Epithelial cell of proximal tubule (primary cell): ENCODE results near the gene CFAP43. TPM values are rescaled to one million over a fixed set of nuclear protein-coding genes. Genes with fewer than 3 reads are reported as not detected.
A peak's percentile ranks its signal among the peaks of the same experiment; 100 is the strongest.

ENCODE experiments used
- DNase-seq: peaks from one replicate; pipeline ENCODE4 v3.0.0-alpha.2; 2011; ENCODE audit warnings: low read depth
- H3K4me3 ChIP-seq: 2 replicates; pipeline ENCODE4 v1.5.1; 2011; ENCODE audit warnings: low read depth, mild to moderate bottlenecking, low read length
- CTCF ChIP-seq: conservative IDR thresholded peaks from 2 replicates; pipeline ENCODE4 v1.5.1; 2012; ENCODE audit warnings: low read depth, mild to moderate bottlenecking, low read length
- total RNA-seq: library from RNA; depleted of rRNA; stranded (reverse); fragments of >200 nt; gene quantifications from 2 replicates; pipeline ENCODE4 v1.2.3, GENCODE V29; 2015

Gene CFAP43
- total RNA-seq, 1 donor from 2014 or later = 0.46 TPM

DNA sequence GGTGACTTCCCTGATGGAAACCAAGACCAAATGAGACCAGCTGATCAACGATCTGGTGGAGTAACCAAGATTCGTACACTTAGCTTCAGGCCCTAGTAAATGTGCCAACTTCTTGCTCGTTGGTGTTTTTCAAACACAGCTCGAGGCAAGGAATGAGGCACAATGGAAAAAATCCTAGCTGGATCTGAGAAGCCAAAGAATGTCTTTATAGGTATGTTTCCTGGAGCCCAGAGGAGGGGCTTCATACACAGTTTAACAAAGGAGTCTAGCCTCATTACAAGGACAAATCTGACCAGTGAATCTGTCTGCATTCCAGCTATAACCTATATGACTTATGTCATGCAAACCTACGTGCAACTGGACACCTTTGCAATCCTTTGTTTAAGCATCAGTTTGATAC, 150.2 kb downstream of the CFAP43 start:
- no peak overlapping the region for H3K4me3 ChIP-seq
- TF ChIP-seq CTCF = no peak
- DNase-seq = no peak

- peak; percentile 75 for TF ChIP-seq CTCF
- no peak overlapping the region for H3K4me3 ChIP-seq
- DNase-seq = no peak
Observed at GRCh38 chr10:104080762-104081161, 151.4 kb downstream of the CFAP43 start.

Other genes with a start within 250 kb of the CFAP43 start
- gene COL17A1, start 146.5 kb downstream of the CFAP43 start, total RNA-seq = 1.7 and 2.3 TPM in 2 replicates
- gene SFR1, start 110.2 kb downstream of the CFAP43 start, total RNA-seq = 15.2 and 15.6 TPM in 2 replicates
- 195 and 207 TPM in 2 replicates for gene GSTO1, start 22.5 kb upstream of the CFAP43 start, total RNA-seq
- 9.5 TPM in 2 replicates for gene GSTO2, start 36.8 kb upstream of the CFAP43 start, total RNA-seq
- 13.8 and 16.8 TPM in 2 replicates for gene ITPRIP, start 106.1 kb upstream of the CFAP43 start, total RNA-seq
- 0.23 and 0.29 TPM in 2 replicates for gene CFAP58, start 121.5 kb upstream of the CFAP43 start, total RNA-seq